Uterus (tissue), 2 donors: ENCODE data around the gene ATG4B.

Source experiments
- CTCF ChIP-seq, 4 experiments: fragments of 200-600 bp in 2 of 4; fragments of 450-650 bp in 2 of 4; sonication (generic) in 2 of 4; IDR thresholded peaks; one replicate each; pipeline ENCODE4 v1.5.1; 2016 to 2019; ENCODE audit warnings: antibody characterized with exemption in 4 of 4, mild to moderate bottlenecking in 2 of 4, moderate library complexity in 1 of 4
- POLR2A ChIP-seq, 2 donors: fragments of 450-650 bp; IDR thresholded peaks; one replicate each; pipeline ENCODE4 v1.6.1; 2016; ENCODE audit warnings: antibody characterized with exemption in 2 of 2, mild to moderate bottlenecking in 1 of 2, moderate library complexity in 1 of 2

- TF ChIP-seq CTCF (IDR thresholded peaks at IDR 0.05) (no peak), POLR2A (IDR thresholded peaks at IDR 0.05) (no peak)
Observed at GRCh38 chr2:241645915-241646645, 8.6 kb downstream of the ATG4B start.
